Activated effector memory CD4-positive, alpha-beta T cell treated with Interleukin-2 at 50 U/mL for 16 hours (primary cell): ENCODE results near the gene GCA.

Experiments
- DNase-seq: peaks from one replicate; pipeline ENCODE4 v3.0.0-alpha.2; 2020

Gene GCA

DNA sequence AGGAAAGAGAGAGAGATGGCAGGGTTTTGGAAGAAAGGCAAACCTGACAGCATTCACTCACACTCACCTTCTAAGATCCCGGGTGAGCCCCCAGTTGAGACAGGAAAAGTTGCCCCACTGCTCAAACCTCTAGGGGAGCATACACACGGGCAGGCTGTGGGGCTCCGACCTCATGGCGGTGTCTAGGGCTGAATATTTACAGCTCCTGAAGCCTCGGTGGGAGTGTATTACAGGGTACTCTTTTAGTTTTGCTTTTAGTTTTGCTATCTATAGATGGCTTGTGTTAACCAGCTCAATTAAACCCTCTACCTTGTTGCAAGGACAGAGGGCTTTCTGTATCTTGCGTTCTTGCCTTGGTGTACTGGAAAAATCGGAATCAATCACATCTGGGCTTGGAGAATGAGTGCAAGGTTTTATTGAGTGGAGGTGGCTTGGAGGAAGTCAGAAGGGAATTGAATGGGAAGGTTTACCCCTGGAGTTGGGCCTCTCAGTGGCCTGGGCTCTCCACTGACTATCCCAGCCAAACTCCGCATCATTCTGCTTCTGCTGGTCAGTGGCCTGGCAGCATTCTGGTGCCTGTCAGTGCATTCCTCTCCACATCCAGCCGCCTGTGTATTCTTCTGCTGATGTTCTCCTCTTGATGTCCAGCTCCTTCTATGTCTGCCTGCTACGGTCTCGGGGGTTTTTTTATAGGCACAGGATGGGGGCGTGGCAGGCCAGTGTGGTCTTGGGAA is 15.3 kb upstream of the GCA start:
- no peak for DNase-seq

DNA sequence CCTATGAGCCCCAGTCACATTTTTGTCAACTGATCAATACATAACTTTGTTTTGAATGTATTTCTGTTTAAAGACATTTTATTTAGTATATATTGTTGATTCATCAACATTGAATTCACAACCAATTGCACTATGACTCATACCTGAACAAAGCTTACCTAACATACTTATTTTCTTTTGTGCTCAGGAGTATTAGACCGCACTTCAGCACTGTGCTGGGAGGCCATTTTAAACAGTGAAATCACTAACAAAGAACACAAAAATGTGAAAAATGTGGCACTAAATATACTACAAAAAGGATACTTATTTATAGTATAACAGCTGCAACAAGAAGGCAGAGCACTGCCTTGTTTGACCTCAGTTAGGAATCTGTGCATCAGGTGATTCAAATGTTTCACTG is 13.1 kb upstream of the GCA start:
- DNase-seq = no peak

GRCh38 chr2:162333968-162334367 is 10.0 kb upstream of the GCA start:
- no peak for DNase-seq

- DNase-seq = no peak
Observed at GRCh38 chr2:162337868-162338267, 6.1 kb upstream of the GCA start.

DNA sequence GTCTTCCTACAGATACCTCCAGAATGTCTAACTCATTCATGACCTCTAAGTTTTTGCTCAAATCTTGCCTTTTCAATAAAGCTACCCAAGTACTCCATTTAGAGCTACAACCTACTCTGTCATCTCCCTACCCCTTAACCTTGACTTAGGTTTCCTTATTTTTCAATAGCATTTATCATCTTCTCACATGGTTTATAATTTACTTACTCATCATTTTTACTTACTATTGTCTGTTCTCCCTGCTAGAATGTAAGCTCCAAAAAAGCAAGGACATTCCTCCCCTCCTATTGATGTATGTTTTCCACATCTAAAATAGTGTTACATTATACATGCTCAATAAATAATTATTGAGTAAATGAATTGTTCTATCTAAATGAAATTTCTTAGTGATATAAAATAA is 3.1 kb upstream of the GCA start:
- no peak for DNase-seq

DNA sequence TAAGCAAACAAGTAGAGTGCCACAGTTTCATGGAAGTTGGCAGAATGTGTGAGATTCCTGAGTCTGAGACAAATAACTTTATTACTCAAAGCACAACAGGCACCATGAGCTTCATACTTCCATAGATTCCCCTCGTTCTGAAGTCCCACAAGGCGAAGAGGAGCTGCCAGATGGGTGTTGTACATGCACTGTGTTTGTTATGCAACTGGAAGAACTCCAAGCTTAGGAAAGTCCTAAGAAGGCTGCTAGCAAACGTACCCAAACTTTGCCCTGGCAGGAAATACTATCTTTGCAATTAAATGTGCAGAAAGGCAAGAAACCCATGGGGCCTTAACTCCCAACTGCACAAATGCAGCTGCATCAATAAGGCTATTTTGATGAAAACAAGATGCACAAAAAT is 1.6 kb upstream of the GCA start:
- no peak for DNase-seq

GRCh38 chr2:162342841-162343240 is 1.1 kb upstream of the GCA start:
- DNase-seq = no peak

DNA sequence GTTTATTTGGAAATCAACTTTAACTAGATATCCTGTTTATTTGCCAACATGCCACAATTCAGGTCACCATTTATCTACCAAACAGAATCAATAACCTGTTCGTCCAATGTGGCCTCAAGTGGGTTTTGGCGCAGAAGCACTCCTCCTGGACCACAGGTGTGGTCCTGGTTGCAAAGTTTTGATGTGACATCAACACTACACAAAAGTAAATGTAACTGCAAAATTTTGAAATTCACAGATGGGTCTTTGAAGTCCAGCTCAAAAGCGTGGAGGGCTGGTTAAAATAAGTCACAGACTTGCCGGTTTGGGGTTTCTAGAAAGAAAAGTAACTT is 474 bp upstream of the GCA start:
- DNase-seq = no peak

- no peak for DNase-seq
Observed at GRCh38 chr2:162344617-162344950, 652 bp downstream of the GCA start.

- DNase-seq = no peak
Observed at GRCh38 chr2:162365392-162365791, 21.5 kb downstream of the GCA start.

DNA sequence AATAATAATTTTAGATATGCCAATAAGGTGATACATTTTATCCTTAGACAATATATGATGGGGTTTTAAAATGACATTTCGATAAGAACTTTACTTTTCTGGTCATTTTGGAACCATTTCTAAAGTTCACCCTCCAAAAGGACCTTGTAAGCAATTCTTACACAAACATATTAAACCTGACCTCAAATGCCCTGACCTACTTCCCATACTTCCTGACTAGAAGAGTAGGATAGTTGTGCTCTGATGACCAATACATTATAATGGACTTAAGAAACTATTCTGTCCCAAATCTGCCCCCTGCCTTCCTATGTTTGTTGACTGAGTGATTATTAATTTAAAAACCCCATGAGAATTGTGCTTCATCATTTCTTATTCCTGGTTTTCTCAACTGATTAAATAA is 24.6 kb downstream of the GCA start:
- no peak for DNase-seq

DNA sequence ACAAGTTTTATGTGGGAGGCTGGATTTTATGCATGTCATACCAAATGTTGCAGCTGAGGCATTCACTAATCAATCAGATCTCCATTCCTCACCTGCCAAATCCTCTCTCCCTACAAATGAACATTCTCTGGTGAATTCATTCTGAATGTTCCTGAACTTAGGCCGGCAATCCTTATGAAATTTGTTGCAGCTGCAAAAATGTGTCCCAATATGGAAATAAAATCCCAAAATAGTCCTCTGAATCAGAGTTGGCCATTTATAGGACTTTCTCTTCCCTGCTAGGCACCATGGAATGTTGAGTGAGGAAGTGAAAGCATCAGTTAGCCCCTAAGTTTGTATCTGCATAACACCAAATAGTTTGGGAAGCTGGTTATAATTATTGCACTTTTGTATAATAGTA is 25.6 kb downstream of the GCA start:
- no peak for DNase-seq

- no peak for DNase-seq
Observed at GRCh38 chr2:162370931-162371330, 27.0 kb downstream of the GCA start.

DNA sequence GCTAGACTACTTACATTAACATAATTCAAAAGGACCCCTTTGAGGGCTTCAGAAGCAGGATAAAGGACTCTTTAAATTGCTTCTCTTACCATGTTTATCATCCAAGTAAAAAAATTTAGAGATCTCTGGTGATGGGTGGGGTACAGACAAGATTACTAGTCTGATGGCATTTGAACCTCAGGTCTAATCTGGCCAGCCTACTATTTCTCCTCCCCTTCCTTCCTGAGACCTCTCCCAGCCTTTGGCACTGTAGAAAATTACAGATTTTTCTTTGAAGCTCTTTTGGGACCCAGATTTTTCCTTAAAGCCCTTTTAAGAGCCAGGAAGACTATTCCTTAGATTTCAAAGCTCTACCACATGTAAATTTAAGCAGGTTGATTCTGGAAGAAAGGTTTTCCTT is 28.9 kb downstream of the GCA start:
- no peak for DNase-seq

- DNase-seq = no peak
Observed at GRCh38 chr2:162379719-162380580, 36.0 kb downstream of the GCA start.

GRCh38 chr2:162381851-162382250 is 37.9 kb downstream of the GCA start:
- DNase-seq = no peak

DNA sequence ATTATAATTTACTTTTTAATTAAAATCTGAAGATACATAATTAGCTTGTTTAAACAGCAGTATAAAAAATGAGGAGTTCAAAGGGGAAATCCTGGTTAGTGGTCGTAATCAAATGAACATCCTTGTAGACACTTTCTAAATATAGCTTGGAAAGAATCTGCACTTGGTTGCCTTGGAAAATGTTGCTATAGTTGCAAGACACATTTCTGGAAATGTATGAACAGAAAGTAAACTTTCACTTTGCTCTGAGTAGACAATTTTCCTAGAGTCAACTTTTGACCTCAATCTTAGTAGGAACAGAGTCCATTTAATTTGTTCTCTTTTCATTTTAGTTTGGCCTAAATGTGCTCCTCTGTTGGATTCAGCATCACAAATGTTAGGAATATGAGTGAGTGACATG is 38.3 kb downstream of the GCA start:
- DNase-seq = no peak

DNA sequence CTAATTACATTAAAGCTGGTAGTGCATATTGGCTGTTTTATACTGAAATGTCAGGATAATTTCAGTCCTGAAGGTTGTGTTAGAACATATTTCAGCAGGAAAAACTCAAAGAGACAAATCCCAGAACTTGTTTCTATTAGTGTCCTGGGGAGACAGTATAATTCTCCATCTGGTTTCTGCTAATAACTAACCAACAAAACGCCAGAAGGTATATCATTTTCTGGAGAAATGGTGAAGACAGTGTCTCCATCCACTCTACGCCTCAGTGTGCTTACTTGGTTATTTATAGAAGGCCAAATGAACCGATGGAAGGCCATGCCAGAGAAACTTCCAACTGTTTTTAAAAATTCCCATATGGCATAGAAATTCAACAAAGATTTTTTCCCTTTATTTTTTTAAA is 41.6 kb downstream of the GCA start:
- no peak for DNase-seq

- DNase-seq = no peak
Observed at GRCh38 chr2:162390801-162391200, 46.9 kb downstream of the GCA start.

DNA sequence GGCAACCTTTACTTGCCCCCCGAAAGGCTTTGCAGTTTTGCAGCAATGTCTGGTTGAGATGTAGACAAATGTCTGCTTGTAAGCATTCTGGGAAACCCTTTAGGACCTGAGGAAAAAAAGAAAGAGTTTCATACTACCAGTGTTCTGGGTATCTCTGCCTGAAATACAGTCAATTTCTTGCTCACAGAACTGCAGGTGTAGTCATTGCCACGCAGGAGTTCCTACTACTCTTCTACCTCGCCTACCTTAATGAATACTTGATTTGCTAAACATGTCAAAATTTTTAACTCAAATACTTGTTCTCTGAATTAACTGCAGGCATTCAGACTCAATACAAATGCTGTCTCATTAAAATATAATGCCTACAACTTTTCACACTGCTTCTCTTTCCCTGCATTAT is 56.4 kb downstream of the GCA start:
- no peak for DNase-seq

DNA sequence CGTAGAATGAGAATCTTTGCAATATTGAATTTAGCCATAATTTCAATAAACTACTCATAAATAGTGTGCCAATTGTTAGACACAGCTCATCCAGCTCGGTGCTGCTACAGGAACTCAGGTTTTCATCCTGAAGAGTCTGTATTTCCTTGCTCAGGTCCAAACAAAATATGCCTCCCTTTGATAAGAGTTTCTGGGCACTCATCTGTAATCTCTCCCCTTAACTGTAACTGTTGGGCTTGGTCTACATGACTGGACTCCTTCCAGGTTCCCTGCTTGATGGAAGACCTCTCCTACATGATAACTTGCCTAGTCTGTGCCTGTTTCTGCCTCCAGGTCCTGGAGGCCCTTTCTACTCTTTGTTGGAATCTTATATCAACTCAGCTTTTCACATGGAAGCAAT is 57.9 kb downstream of the GCA start:
- DNase-seq = no peak

GRCh38 chr2:162403884-162404283 is 60.0 kb downstream of the GCA start:
- DNase-seq = no peak
